Stimulated activated naive CD8-positive, alpha-beta T cell treated with anti-CD3 and anti-CD28 coated beads, Interleukin-15, amount 100 ng/mL, for 72 hours (primary cell): ENCODE measurements around the gene UBR1.

ENCODE experiments used
- ATAC-seq: fragments of 150-1000 bp; cut with Tn5 transposase; 2 replicates; pipeline ENCODE4 v1.10.0; 2021; ENCODE audit warnings: mild to moderate bottlenecking, moderate library complexity
- DNase-seq, 2 donors: peaks; one replicate each; pipeline ENCODE4 v3.0.0; 2021 to 2022
- H3K27ac Mint-ChIP-seq, 2 donors: one replicate each; pipeline ENCODE4 v1.8.0; 2022; ENCODE audit warnings: mild to moderate bottlenecking in 2 of 2, mixed read lengths in 2 of 2, moderate library complexity in 2 of 2
- H3K27me3 Mint-ChIP-seq: one replicate; pipeline ENCODE4 v1.8.0; 2022; ENCODE audit warnings: mixed read lengths
- H3K4me1 Mint-ChIP-seq: one replicate; pipeline ENCODE4 v1.8.0; 2022; ENCODE audit warnings: mild to moderate bottlenecking, mixed read lengths
- H3K4me3 Mint-ChIP-seq, 2 donors: one replicate each; pipeline ENCODE4 v1.8.0; 2022; ENCODE audit warnings: mild to moderate bottlenecking in 2 of 2, mixed read lengths in 2 of 2, moderate library complexity in 1 of 2
- H3K9me3 Mint-ChIP-seq, 2 donors: one replicate each; pipeline ENCODE4 v1.8.0; 2022; ENCODE audit warnings: mixed read lengths in 2 of 2

Gene UBR1

GRCh38 chr15:43095243-43095642 lies 10.6 kb downstream of the UBR1 start:
- Mint-ChIP-seq H3K27me3 (no peaks in the 10 kb centered on the region), H3K4me1 (peaks cover 46% of the 10 kb centered on the region), H3K27ac (no peak overlapping the region), H3K9me3 (no peaks in the 10 kb centered on the region), H3K4me3 (no peak overlapping the region)
- DNase-seq (no peak), ATAC-seq (no peak)

- ATAC-seq, result no peak
Observed at GRCh38 chr15:43094416-43095030, 11.3 kb downstream of the UBR1 start.

GRCh38 chr15:43093026-43093425 lies 12.8 kb downstream of the UBR1 start:
- DNase-seq (no peak), ATAC-seq (no peak)
- Mint-ChIP-seq H3K4me3 (no peak overlapping the region), H3K27me3 (no peaks in the 10 kb centered on the region), H3K4me1 (peaks cover 42% of the 10 kb centered on the region), H3K27ac (no peak overlapping the region), H3K9me3 (no peaks in the 10 kb centered on the region)

More at GRCh38 chr15:43094416-43095030, 11.3 kb downstream of the UBR1 start:
- DNase-seq, result no peak
- Mint-ChIP-seq H3K4me1 (peaks cover 43% of the 10 kb centered on the region), H3K27ac (no peak overlapping the region), H3K27me3 (no peaks in the 10 kb centered on the region), H3K4me3 (no peak overlapping the region), H3K9me3 (no peaks in the 10 kb centered on the region)

GRCh38 chr15:43091859-43092258 lies 14.0 kb downstream of the UBR1 start:
- H3K9me3 Mint-ChIP-seq, result no peaks in the 10 kb centered on the region
- no peak for DNase-seq
- ATAC-seq, result no peak

GRCh38 chr15:43086551-43086950 lies 19.3 kb downstream of the UBR1 start:
- Mint-ChIP-seq H3K4me3 (no peak overlapping the region), H3K4me1 (peaks cover 11% of the 10 kb centered on the region), H3K9me3 (no peaks in the 10 kb centered on the region), H3K27ac (no peak overlapping the region), H3K27me3 (no peaks in the 10 kb centered on the region)
- no peak for DNase-seq
- ATAC-seq, result no peak

More at GRCh38 chr15:43091859-43092258, 14.0 kb downstream of the UBR1 start:
- H3K27ac Mint-ChIP-seq, result no peak overlapping the region
- H3K27me3 Mint-ChIP-seq, result no peaks in the 10 kb centered on the region
- H3K4me1 Mint-ChIP-seq, result peaks cover 36% of the 10 kb centered on the region
- H3K4me3 Mint-ChIP-seq, result no peak overlapping the region

GRCh38 chr15:43085921-43086320 lies 19.9 kb downstream of the UBR1 start:
- no peak for ATAC-seq

GRCh38 chr15:43082509-43082908 lies 23.3 kb downstream of the UBR1 start:
- Mint-ChIP-seq H3K9me3 (no peaks in the 10 kb centered on the region), H3K27ac (no peak overlapping the region), H3K4me3 (no peak overlapping the region), H3K4me1 (peaks cover 19% of the 10 kb centered on the region), H3K27me3 (no peaks in the 10 kb centered on the region)
- DNase-seq, result no peak
- no peak for ATAC-seq

More at GRCh38 chr15:43085921-43086320, 19.9 kb downstream of the UBR1 start:
- no peak overlapping the region for H3K27ac Mint-ChIP-seq
- H3K4me1 Mint-ChIP-seq, result peaks cover 11% of the 10 kb centered on the region
- H3K9me3 Mint-ChIP-seq, result no peaks in the 10 kb centered on the region
- H3K4me3 Mint-ChIP-seq, result no peak overlapping the region
- no peaks in the 10 kb centered on the region for H3K27me3 Mint-ChIP-seq
- DNase-seq, result no peak

- ATAC-seq, result no peak
- DNase-seq, result no peak
- H3K4me1 Mint-ChIP-seq, result peaks cover 12% of the 10 kb centered on the region
- no peak overlapping the region for H3K4me3 Mint-ChIP-seq
- no peaks in the 10 kb centered on the region for H3K9me3 Mint-ChIP-seq
- H3K27me3 Mint-ChIP-seq, result no peaks in the 10 kb centered on the region
- H3K27ac Mint-ChIP-seq, result no peak overlapping the region
Observed at GRCh38 chr15:43081283-43081682, 24.6 kb downstream of the UBR1 start.

- DNase-seq, result no peak
- Mint-ChIP-seq H3K9me3 (no peaks in the 10 kb centered on the region), H3K4me1 (no peaks in the 10 kb centered on the region), H3K4me3 (no peak overlapping the region), H3K27ac (no peak overlapping the region), H3K27me3 (no peaks in the 10 kb centered on the region)
- ATAC-seq, result no peak
Observed at GRCh38 chr15:43071451-43071850, 34.4 kb downstream of the UBR1 start.

GRCh38 chr15:43070893-43071292 lies 34.9 kb downstream of the UBR1 start:
- DNase-seq (no peak), ATAC-seq (no peak)
- Mint-ChIP-seq H3K27ac (no peak overlapping the region), H3K9me3 (no peaks in the 10 kb centered on the region), H3K4me1 (no peaks in the 10 kb centered on the region), H3K4me3 (no peak overlapping the region), H3K27me3 (no peaks in the 10 kb centered on the region)

GRCh38 chr15:43070249-43070648 lies 35.6 kb downstream of the UBR1 start:
- Mint-ChIP-seq H3K4me1 (no peaks in the 10 kb centered on the region), H3K9me3 (no peaks in the 10 kb centered on the region), H3K27ac (no peak overlapping the region), H3K4me3 (no peak overlapping the region), H3K27me3 (no peaks in the 10 kb centered on the region)
- DNase-seq (no peak), ATAC-seq (no peak)

GRCh38 chr15:43067717-43068461 lies 37.9 kb downstream of the UBR1 start:
- H3K4me3 Mint-ChIP-seq, result no peak overlapping the region
- peak in 1 of 2 donors; percentile 27 for DNase-seq
- no peaks in the 10 kb centered on the region for H3K9me3 Mint-ChIP-seq
- no peaks in the 10 kb centered on the region for H3K4me1 Mint-ChIP-seq
- H3K27me3 Mint-ChIP-seq, result no peaks in the 10 kb centered on the region
- ATAC-seq, result peak; percentile 87
- peak overlapping the region in 1 of 2 donors; percentile 14 for H3K27ac Mint-ChIP-seq

- DNase-seq, result no peak
- ATAC-seq, result no peak
- H3K9me3 Mint-ChIP-seq, result no peaks in the 10 kb centered on the region
- no peak overlapping the region for H3K4me3 Mint-ChIP-seq
- H3K27me3 Mint-ChIP-seq, result no peaks in the 10 kb centered on the region
- H3K27ac Mint-ChIP-seq, result no peak overlapping the region
- no peaks in the 10 kb centered on the region for H3K4me1 Mint-ChIP-seq
Observed at GRCh38 chr15:43056696-43057095, 49.1 kb downstream of the UBR1 start.

GRCh38 chr15:43052860-43053259 lies 53.0 kb downstream of the UBR1 start:
- no peaks in the 10 kb centered on the region for H3K9me3 Mint-ChIP-seq
- H3K4me3 Mint-ChIP-seq, result no peak overlapping the region
- DNase-seq (no peak), ATAC-seq (no peak)
- H3K27ac Mint-ChIP-seq, result no peak overlapping the region
- H3K4me1 Mint-ChIP-seq, result no peaks in the 10 kb centered on the region
- no peaks in the 10 kb centered on the region for H3K27me3 Mint-ChIP-seq

GRCh38 chr15:43048935-43049334 lies 56.9 kb downstream of the UBR1 start:
- H3K9me3 Mint-ChIP-seq, result no peaks in the 10 kb centered on the region
- no peak overlapping the region for H3K27ac Mint-ChIP-seq
- ATAC-seq (no peak), DNase-seq (no peak)
- no peaks in the 10 kb centered on the region for H3K27me3 Mint-ChIP-seq
- no peak overlapping the region for H3K4me3 Mint-ChIP-seq
- H3K4me1 Mint-ChIP-seq, result no peaks in the 10 kb centered on the region

- no peaks in the 10 kb centered on the region for H3K27me3 Mint-ChIP-seq
Observed at GRCh38 chr15:43046484-43046883, 59.4 kb downstream of the UBR1 start.

More at GRCh38 chr15:43046484-43046883, 59.4 kb downstream of the UBR1 start:
- Mint-ChIP-seq H3K4me3 (no peak overlapping the region), H3K9me3 (peaks cover 5 to 6% of the 10 kb centered on the region in 2 donors), H3K4me1 (no peaks in the 10 kb centered on the region), H3K27ac (no peak overlapping the region)
- no peak for DNase-seq
- no peak for ATAC-seq
